GM21528 (cell line): ENCODE results near the gene BCL7B.
A peak's percentile ranks its signal among the peaks of the same experiment; 100 is the strongest.
"Not testable (repeated sequence)": the region's sequence is repeated elsewhere in the genome, so short reads cannot be mapped to it uniquely, and the experiment has no call there.

Experiments
- ATAC-seq: cut with Tn5 transposase; IDR thresholded peaks from one replicate; pipeline ENCODE4 v1.9.1; 2021; ENCODE audit warnings: mild to moderate bottlenecking, moderate library complexity; ENCODE audit not compliant: unreplicated experiment, low FRiP score

The BCL7B gene

DNA sequence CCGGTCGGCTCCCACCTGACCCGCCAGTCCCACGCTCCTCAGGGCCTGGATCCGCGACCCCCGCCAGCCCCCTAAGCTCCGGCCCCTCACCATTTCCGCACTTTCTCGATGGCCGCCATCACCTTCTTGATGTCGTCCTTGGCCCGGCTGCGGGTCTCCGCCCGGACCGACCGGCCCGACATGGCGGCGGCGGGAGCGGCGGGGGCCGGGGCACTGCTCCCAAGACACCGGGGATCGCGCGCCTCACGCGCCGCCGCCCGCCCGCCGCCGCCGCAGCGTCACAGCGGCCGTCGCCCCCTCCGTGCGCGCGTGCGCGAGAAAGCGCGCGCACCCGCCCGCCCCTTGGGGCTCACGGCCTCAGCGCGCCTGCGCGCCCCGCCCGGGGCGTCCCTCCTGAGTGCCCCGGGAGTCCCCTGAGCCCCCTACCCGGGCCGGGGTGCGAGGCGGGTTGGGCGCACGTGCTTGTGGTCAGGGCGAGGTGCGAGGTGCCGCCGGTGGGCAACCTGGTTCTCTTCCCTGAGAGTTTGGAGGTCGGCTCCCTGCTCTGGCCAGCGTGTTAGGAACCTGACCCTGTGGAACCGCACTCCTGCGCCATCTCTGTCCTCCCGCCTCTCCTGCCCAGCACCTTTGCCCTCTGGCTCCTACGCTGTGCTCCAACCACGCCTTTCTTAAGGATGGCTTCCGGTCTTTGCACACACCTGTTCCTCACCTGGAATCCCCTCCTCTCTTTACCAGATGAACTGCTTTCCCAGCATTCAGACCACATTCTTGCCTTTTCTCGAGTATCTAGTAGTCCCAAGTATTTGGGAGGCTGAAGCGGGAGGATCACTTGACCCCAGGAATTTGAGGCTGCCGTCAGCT is at the start of gene BCL7B:
TSS of gene BCL7B (minus strand) at position 294 of the 861 bp plus-strand sequence. CDS start at position 182, 112 bp downstream.
- ATAC-seq, result peak; percentile 48

DNA sequence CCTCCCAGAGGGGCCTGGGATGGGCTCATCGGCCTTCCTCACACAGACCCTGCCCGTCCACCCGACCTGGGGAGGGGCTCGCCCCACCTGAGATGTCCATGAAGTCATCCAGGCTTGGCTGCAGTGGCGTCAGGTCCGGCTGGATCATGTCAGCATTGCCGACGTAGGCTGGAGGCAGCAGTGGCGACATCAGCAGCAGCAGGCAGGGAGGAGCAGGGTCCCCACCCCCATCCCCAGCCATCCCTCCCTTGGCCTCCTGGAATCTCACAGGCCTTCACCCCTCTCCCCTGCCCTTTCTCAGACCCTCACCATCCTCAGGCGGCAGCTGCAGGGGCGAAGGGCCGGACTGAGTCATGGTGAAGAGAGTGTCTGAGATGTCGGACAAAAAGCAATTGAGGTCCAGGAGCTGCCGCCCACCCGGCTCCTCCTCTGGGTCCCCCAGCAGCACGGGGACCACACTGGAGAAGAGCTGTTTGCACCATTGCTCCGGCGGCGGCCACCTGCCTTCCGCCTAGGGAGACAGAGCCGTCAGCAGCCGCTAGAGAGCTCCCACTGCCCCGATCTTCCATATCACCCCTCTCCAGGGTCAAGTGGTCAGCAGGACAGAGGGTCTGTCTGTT is 48.2 kb upstream of the BCL7B start:
- no peak for ATAC-seq

DNA sequence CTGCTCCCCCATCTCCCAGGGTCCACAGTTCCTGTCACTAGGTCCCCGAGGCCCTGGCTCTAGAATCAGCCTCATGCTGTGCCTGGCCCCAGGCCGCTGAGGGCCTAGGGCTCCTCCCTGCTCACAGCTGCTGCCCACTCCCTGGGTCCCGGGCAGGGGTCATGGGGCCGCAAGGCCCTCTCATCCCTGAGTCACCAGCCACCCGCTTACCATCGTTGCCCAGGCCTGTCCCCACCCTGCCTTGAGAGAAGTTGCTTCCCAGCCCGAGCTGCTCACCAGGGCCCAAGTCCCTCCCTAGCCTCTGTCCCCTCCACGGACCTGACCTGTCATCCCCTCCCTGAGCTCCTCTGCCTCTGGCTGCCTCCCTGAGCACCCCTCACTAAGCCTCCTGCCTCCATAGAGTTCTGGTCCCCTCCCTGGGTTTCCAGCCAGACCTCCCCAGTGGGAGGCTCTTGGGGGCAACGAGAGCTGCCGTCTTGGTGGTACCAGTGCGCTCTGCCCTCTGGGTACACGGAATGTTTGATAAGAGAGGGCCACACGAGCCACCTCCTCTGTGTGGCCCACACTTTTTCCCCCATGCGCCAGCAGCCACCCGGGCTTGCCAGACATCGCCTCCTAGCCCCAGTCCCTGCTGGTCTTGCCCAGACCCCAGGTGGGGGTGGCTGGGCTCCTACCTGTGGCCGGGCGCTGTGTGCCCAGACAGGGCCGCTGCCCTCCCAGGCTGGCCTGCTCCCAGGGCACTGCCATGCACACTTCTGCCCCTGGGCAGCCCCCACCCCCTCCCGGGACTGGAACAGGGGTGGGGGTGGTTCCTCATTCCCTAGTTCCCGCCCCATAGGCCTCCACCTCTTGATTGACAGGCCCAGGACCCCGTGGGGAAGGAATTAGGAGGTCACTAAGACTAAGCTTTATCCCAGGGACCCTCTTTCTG is 45.5 kb upstream of the BCL7B start:
- no peak for ATAC-seq

DNA sequence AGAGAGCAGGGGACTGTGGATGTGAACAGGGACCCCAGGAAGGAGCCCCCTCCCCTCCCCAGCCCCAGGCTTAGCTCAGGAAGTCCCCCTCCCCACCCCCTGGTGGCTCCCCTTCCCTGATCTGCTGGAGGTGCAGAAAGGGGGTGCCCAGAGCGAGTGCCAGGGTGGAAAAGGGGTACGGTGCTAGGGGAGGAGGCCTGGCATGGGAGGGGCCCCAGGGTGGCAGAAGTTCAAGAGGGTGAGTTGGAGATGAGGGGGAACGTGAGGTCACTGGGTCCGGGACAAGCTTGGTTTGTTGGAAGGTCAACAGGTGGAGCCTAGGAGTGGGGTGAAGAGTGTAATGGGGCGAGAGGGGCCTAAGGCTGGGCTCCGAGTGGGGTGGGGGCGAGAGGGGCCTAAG is 42.4 kb upstream of the BCL7B start:
- ATAC-seq, result no peak

DNA sequence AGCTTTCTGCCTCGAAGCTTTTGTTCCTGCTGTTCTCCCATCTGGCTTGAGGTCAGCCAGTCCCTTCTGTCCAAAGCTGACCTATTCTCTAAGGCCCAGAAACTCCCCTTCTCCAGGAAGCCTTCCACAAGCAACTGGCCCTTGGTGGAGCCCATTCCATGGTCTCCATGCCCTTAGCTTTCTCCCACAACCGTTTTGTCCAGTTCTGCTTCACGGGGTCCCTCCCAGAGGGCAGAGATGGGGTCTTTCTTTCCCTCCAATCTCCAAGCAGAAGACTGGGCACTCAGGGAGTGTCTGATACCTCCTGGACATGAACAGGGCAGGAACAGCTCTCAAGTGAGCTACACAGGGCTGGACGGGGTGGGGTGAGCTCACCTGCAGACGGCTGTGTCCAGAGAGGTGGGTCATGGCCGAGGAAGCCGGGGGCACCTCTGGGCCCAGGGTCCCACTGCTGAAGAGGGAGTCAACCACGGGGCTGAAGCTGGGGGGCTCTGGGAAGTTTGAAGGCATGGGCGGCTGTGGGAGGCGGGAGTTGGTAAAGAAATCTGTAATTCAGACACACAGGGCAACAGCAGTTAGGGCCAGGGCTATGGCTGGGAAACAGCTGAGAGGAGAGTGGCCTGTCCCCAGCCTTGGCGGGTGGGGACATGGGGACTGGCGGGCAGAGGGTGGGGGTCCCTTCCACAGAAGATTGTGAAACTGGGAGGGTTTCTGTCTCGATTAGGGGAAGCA is 41.8 kb upstream of the BCL7B start:
- ATAC-seq, result no peak

DNA sequence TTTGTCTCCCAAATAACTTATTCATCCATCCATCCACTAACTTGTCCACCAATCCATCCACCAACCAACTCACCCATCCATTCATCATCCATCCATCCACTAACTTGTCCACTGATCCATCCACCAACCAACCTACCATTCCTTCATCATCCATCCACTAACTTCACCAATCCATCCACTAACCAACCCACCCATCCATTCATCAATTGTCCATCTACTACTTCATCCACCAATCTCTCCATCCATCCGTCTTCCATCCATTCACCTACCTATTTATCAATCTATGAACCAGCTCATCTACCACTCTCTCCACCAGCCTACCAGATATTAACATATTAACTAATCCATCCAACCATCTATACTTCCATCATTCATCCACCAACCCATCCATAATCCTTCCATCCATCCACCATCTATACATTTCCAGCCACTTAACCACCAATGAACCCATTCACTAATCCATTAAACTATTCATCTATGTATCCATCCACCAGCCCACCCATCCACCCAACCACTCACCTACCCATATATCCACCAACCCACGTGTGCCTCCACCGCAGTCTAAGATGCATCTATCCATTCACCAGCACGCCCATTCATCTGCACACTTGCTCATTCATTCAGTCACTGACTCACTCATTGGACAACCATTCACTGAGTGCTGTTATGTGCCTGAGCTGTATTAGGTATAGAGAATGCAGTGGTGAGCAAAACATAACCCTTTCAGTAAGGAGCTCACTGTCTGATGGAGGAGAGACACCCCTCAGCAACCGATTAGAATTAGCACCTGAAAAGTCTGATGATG is 40.7 kb upstream of the BCL7B start:
- ATAC-seq, result no peak

DNA sequence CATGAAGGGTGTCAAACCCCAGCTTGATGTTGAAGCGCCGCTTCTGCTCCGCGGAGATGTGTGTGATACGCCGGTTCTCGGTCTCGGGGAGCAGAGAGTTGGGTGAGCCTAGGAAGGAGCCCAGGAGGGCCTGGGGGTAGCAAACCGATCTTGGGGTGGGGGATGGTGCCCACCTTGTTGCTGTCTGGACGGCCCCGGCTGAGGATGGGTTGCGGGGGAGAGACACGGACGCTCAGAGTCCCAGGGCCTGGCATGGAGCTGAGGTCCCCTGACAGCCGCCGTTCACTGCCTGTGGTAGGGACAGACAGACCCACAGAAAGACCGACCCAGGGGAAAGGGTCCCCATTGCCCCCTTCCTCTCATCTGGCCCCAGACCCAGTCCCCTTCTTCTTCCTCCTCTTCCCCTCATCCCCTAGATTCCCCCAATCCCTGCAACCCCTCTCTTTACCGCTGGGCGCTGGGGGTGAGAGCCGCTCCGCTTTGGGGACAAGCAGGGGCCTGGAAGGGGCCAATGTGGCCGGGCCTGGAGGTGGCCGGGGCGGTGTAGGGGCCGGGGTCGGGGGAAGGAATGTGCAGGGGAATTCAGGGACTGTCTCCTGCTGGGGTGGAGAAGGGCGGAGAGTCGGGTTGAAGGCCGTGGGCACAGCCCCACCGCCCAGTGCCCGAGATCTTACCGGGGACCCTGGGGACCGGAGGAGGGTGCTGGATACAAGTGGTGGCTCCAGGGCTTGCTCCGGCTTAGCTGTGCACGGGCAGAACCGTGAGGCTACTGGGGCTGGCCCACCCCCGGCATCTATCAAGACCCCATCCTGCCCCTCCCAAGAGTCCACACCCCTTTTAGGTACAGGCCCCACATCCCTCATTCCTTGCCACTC is 38.9 kb upstream of the BCL7B start:
- ATAC-seq, result no peak

DNA sequence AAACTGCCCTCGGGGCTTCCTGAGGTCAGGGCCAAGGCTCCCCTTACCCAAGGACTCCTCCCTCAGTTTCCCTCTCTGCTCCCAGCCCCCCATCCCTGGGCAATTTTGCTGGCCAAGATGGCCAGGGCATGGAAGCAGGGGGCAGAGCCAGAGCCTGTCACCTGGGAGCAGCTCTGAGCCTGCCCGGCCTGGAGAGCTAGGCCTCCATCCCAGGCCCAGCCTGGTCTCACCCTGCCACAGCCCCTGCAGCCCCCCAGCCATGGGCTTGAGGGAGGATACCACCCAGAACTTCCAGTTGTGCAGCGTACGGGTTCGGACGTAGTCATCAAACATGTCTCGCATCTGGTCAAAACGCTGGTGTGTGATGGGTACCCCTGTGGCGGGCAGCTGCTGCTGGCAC is 37.9 kb upstream of the BCL7B start:
- ATAC-seq, result no peak

DNA sequence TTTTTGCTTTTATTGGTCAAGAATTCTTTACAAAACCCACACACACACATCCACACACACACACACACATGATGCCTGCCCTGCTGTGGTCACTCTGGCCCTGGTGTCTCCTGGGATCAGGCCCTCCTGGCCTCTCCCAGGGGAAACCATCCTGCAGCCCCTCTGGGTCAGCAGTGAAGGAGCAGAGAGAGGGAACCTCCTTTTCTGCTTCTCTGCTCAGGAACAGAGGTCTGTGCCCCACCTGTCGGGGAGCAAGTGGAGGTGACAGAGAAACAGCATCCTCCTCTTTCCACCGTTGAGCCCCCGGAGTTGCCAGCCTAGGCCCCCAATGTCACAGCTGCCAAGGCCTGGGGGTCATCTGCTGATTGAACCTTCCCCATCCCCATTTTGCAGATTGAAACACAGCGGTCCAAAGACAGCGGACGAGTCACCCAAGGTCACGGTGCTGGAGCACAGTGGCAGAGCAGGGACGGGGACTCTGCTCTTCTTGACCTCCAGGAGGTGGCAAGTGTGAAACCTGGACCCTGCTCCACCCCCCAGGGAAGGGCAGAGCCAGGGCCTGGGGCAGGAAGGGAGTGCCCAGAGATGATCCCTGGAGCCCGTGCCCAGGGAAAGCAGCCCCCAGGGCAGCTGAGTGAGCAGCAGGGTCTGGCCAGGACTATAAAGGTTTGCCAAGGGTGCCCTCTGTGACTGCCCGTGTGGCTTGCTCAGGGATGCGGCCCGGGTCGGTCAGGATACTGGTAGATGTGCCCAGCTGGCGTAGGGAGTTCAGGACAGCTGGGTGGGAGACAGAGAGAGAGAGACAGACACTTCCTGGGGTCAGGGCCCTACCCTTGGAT is 35.9 kb upstream of the BCL7B start:
- no peak for ATAC-seq

DNA sequence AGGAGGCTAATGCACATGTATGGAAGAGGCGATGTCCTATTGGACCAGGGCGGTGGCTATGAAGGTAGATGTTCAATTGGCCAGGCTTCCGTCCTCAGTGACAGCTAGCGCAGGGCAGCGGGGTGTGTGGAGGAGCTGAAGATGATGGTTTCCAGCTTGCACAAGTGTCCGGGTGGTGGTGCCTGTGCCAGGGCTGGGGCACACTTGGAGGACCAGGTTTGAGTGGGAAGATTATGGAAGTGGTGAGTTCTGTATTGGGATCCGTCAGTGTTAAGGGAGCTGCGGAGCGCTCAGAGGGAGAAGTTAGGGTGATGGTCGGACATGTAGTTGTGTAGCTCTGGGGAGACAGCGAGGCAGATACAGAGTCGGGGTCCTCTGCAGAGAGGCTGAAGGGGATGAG is 29.4 kb upstream of the BCL7B start:
- no peak for ATAC-seq

DNA sequence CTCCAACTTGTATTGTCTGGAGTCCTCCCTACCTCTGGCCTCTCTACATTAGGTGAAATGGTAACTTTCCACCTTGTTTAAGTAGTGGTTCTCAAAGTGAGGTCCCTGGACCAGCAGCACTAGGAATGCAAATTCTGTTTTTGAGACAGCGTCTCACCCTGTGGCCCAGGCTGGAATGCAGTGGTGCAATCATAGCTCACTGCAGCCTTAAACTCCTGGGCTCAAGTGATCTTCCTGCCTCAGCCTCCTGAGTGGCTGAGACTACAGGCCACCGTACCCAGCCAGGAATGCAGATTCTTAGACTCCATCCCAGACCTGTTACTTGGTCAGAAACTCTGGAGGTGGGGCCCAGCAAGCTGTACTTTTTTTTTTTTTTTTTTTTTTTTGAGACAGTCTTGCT is 27.7 kb upstream of the BCL7B start:
- ATAC-seq, result no peak

DNA sequence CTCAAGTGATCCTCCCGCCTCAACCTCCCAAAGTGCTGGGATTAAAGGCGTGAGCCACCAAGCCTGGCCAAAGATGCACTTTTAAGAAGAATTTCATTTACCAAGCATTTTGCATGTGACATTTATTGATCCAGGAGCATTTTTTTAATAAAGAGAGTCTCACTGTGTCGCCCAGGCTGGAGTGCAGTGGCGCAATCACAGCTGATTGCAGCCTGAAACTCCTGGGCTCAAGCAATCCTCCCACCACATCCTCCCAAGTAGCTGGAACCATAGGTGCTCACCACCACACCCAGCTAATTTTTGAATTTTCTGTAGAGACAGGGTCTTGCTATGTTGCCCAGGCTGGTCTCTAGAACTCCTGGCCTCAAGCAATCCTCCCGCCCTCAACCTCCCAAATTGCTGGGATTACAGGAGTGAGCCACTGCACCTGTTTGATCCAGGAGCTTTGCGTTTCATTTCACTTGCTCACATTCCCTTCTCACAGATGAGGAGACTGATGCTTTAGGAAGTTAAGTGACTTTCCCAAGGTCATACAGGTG is 25.2 kb upstream of the BCL7B start:
- no peak for ATAC-seq

DNA sequence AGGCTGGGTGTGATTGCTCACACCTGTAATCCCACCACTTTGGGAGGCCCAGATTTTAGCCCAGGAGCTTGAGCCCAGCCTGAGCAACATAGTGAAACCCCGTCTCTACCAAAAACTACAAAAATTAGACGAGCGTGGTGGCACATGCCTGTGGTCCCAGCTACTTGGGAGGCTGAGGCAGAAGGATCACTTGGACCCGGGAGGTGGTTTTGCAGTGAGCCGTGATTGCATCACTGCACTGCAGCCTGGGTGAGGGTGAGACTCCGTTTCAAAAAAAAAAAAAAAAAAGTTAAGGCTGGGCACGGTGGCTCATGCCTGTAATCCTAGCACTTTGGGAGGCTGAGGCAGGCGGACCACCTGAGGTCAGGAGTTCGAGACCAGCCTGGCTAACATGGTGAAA is 23.5 kb upstream of the BCL7B start:
- ATAC-seq, result not testable (repeated sequence)

DNA sequence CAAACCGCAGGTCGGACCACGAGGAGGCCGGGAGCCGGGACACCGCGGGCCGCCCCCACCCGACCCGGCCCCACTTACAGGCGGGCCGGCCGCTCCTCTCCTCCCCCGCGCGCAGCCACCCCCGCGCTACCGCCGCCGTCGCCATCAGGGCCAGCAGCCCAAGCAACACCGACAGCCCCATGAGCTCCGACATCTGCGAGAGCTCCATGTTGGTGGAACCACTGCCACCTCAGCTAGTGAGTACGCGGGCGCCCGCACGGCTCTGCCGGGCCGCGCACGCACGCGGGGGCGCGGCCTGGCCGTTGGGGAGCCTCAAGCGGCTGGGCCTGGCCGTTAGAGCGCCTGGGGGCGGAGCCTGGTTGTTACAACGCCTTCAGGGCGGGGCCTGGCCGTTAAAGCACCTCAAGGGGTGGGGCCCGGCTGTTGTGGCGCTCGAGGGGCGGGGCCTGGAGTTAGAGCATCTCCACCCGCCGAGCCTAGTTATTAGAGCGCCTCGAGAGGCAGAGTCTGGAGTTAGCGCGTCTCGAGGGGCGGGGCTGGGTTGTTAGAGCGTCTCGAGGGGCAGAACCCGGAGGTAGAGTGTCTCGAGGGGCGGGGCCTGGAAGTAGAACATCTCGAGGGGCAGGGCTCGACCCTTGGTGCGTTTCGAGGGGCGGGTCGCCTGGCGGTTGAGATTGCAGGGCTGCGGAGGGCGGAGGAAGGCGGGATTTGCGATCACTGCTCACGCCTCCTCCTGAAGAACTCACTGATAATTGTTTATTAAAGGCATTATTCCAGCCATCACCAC is 21.0 kb upstream of the BCL7B start, which contains the start of gene TBL2:
TSS of gene TBL2 (minus strand) at position 238 of the 787 bp plus-strand sequence. CDS start at position 208, 30 bp downstream.
- peak; percentile 84 for ATAC-seq

DNA sequence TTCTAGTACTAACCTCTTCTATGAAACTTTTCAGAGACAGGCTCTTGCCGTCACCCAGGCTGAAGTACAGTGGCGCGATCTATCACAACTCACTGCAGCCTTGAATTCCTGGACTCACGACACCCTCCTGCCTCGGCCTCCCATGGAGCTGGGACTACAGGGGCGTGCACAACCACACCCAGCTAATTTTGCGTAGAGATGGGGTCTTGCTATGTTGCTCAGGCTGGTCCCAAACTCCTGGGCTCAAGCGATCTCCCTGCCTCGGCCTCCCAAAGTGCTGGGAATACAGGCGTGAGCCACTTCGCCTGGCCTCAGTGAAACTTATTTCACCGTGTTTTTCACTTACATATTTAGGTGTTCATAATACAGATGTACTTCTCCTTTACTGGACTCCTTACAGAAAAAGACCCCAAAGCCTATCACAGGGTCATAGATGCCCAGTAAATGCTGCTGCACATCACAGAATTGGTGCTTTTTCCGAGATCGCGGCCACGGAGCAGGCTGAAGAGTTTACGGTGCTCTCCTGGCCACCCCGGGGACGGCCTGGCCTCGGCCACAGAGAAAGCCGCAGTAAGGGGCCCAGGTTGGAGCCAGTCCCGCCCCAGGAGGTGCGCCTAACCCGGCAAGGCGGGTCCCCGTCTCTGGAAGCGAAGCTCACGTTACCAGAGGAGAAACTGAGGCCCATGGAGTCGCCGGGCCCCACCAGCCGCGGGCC is 20.3 kb upstream of the BCL7B start:
- peak; percentile 25 for ATAC-seq

DNA sequence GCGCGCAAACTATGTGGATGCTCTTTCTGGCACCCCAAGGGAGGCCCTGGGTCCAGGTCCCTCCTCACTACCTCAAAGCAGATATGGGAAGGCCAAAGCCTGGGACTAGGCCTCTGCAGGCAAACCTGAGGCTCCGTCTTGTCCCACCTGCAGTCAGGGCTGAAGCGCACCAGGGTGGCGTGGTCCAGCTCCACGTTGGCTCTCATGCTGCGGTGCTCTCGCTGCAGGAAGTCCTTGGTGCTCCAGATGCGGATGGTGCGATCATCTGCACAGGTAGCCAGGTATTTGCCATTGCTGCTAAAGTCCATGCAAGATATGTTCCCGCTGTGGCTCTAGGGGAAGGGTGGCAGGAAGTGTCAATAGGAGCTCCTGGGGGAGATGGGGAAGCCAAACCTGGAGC is 16.3 kb upstream of the BCL7B start:
- ATAC-seq, result no peak
